H4 (cell line): ENCODE results near the gene ATP13A5. TPM values are rescaled to one million over a fixed set of nuclear protein-coding genes. Genes with fewer than 3 reads are reported as not detected.

Source experiments
- DNase-seq: peaks from one replicate; pipeline ENCODE4 v3.0.0-alpha.2; 2015; ENCODE audit warnings: low spot score
- total RNA-seq: library from RNA; depleted of rRNA; stranded (reverse); fragments of >200 nt; shearing (Covaris generic); gene quantifications from 2 replicates; pipeline ENCODE4 v1.2.3, GENCODE V29; 2014

The ATP13A5 gene
- total RNA-seq, 1 experiment from 2014 or later: 0.48 TPM

DNA sequence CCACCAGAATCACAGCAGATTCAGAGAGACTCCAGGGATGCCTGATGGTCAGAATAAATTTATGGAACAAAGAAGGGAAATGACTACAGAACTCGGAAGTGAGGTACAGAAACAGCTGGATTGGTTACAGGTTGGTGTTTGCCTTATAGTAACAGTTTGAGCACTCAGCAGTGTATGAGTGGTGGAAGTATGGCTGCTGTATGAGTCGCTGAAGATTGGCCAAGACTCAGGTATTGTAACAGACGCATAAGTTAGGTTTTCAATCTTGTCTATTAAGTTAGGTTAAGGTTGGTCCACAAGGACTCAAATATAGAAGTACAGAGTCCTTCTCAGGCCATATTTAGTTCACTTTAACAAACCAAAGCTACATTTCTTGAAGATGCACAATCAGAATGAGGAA is 33.1 kb downstream of the ATP13A5 start:
- no peak for DNase-seq

DNA sequence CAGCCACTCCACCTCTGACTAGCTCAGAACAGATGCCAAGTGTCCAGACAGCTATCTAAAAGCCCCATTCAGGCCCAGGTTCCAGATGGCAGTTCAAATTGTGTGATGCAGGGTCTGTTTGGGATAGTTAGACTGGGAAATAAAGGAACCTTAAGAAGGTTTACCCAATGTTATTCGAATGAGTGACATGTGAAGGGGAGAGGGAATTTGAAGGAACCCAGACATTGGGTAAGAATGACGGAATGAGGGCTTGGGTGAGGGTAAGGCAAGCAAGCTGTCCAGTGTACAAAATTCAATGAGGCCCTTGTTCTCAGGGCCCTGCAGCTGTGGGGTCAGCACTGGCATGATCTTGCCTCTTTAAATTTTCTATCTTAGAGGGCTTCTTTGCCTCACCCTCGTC is 34.1 kb downstream of the ATP13A5 start:
- no peak for DNase-seq

DNA sequence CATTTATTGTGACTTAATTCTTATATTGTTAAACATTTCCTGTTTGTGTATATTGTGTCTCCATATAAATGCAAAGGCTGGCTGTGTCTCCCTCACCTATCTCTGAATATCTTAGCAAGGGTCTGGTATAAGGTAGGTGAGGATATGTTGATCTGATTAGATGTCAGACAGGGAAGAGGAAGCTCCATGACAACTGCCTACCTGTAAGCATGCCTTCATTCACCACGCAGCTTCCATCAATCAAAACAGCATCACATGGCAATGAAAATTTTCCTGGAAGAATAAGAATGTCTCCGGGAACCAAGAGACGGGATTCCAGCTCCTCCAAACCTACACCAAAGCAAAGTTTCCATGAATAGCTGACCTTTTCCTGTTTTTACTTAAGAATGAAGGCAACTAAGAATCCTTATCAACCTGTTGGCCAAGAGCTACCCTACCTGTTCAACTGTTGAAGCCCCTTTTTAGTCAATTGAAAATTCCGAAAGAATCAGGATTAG is 34.8 kb downstream of the ATP13A5 start:
- DNase-seq: no peak

DNA sequence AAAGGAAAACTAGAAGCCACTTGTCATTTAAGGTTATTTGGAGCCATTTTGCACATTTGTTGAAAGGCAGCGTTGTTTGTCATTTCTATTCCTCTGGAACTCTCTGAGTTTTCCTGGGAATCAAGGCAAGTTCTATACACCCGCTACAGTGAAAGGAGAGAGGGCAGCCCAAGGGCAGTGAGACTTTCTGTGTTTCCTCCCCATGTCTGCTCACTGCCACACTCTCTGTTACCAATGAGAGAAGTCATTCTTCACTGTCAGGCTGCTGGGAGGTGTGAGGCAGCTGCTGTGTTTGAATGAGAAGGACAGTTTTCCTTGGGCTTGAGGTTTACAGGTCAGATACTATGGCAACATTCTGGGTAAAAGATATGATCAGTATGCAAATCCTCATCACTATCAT is 36.0 kb downstream of the ATP13A5 start:
- no peak for DNase-seq

DNA sequence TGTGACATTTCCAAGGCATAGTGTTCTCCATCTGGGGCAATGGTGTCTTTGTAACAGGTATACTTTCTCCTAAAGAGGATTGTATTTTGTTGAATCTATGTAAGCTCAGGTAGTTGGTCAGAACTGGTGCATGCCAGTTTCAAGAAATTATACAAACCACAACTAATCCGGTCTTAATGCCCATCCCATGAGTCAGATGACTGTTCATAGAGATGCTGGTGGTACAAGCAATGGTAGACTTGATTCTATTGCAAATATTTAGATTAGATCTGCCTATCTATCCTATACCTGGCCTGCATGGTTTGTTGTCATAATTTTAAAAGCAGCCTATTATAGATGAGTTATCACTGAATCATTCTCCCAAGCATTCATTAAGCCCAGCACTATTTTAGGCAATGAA is 43.5 kb downstream of the ATP13A5 start:
- DNase-seq: peak; percentile 33

DNA sequence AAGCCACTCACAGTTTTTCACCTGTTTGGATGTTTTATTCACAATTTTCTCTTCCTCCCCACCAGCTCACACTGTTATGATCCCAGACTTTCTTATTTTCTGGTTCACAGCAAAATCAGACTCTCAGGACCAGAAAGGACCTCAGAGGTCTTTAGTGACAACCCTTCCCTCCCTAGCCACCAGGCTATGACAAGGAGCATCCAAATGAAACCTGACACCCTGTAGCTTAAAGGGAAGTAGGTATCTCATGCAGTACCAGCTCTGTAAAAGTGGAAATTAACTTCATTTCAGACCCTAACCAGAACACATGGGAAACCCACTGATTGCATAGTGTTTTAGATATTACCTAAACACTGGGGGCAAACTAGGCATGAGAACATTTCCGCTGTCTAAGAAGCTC is 45.3 kb downstream of the ATP13A5 start:
- no peak for DNase-seq

DNA sequence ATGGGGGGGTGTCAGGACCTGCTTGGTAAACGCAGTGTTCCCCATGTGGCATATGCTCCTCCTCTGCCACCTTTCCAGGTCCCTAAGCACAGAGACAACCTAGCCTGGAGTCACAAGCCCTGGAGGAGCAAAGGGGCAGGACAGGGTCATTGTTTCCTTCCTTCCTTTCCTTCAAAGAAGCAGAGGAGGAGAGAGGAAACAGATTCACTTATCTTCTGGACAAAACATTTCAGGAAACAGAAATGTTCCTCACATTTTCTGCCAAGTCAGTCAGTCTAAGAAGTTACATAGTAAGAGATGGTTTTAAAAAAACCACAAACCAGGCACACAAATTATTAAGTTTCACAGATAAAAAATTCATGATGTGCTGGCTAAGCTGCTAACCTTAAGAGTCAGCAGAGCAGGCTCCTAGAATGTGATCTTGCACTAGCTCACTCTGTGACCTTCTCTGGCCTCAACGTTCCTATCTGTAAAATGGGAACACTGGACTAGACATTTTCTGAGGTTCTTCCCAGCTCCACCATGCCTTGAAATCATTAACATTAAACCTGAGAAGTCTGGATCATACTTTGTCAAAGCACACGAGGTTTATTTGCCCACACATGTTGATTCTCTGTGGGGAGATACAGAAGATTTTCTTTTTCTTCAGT is 47.9 kb downstream of the ATP13A5 start:
- DNase-seq: no peak

DNA sequence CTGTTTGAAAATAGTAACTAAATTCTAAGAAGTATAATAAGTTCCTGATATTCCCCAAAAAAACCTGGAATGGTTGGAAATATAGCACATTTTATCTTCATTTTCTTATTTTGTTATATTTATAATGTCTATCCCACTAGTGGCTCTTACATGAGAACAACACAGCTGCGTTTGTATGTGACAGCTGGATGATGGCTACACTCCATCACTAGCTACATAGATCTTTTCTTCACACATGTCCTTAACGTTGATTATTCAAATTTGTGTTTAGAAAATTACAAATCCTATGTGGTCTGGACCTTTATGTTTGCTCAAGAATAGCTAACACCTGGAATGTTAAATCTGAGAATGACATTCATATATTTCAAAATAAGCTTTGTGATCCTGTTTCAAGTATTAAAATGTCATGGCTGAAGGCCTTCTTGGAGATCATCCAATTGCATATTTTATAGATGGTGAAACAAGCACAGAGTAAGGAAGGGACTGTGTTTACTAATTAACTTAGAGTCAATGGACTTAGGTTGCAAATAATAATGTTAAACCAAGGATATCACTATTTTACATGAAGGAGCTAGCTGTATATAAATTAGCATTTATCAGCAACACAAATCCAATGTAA is 60.8 kb downstream of the ATP13A5 start:
- DNase-seq: no peak

DNA sequence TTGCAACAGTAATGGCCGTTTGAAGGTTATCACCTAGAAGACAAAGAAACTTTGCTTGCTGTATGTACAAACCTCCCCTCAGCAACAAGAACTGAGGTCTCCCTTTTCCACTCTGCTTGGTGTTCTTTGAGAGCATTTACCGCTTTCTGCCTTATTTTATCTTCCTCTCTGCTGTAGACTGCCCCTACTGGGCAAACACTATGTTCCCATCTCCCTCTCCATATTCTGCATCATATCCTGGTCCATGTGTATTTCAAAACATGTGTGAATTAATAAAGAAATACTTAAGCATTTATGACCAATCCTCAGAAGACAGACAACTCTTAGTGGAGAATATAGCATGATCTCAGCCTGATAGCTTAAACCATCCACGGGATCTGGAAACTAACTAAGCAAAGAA is 64.4 kb downstream of the ATP13A5 start:
- no peak for DNase-seq

DNA sequence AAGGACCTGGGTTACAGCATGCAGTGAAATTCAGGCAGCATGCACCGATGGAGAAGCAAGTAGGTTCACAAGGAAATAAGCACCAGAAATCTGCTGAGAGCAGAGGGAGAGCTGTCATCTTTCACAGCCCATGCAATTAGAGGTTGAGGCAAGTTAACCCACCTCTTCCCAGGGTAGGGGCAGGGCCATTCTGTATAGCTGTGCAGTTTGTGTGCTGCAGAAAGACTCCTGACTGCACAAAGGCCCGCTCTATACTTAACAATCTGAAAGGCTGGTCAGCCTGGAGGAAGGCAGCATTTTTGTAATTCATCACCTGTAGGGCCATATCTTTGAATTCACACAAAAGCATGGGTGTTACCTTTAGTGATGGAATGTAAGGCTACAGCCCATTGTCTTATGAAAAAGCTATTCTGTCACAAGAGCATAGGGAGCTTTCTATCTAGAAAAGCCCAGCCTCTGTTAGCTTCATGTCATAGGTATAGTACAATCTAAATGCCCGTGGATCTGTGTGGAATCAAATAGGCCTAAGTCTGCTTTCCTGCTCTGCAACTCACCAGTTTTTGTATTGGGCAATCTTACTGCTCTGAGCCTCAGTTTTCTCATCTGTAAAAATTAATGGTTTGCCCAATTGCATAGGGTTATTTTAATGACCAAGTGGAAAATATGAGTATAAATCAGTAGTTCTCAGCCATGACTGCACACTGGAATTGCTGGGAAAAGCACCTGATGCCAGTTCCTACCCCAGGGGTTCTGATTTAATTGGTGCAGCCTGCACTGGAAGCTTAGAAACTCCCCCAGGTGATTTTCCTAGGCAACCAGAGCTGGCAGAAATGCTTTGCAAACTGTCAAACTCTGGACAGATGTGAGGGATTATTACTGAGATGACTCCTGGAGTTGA is 65.2 kb downstream of the ATP13A5 start:
- no peak for DNase-seq

DNA sequence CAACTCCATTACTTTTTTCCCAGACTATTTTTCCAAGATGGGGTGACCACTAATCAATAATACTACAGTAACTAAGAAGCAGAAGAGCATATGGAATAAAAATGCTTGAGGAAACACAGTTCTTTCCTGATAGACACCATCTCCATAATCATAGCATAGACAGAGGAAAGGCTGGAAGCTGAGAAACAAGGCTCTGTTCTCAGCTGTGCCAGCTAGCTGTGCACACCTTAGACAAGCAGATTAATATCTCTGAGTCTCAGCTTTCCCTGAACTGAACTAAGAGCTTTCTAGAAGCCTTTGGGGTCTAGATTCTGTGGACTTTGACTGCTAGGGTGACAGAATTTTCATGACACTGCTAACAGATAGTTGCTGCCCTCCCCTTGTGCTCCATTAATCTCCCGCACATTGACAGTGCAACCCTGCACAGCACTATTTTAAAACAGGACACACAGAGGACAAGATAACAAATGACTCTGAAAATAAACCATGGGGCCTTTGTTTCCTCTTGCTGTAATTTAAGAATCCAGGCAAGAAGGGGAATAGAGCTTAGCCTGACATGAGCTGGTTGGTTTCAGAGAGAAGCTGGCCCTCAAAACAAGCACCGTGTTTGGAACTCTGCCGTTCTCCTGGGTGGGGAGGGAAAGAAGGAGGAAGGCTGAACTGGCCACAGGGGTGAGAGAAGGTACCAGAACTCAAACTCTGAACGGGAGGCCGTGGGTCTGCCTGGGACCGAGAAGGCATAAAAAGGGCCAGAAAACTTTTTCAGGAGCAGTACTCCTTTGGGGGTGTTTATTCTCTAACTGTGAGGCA is 67.4 kb downstream of the ATP13A5 start:
- no peak for DNase-seq

DNA sequence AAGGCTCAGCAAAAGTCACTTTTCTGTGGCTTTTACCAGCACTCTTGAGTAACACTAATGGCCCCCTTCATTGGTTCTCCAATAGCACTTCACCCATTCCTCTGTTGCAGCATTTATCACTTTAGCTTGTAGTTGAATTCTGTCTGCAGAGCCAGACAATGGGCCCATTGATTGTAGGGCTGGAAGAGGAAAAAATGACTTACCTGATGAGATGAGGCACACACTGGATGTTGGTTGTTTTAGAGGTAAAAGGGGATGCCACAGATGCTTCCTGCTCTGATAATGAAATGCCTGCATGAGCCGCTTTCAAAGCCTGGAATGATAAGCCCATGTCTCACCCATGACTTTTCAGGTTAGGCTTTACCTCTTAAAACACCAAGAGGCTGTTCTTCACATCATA is 73.2 kb downstream of the ATP13A5 start:
- DNase-seq: no peak

DNA sequence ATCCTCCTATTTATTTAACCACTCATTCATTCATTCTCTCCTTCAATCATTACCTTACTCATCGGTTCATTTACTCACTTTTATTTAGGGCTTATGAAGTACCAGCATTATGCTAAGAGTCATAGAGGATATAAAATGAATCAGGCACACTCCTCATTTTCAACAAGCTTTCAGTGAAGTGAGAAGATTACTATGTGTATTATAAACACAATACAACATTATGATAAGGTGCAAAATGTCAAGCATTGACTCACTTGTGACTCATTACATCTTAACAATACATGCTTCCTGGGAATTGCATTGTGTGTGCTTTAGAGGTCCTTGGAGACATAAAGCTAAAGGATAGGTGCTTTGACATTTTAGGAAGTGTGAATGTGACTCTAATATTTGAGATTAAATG is 77.1 kb downstream of the ATP13A5 start:
- peak; percentile 17 for DNase-seq

DNA sequence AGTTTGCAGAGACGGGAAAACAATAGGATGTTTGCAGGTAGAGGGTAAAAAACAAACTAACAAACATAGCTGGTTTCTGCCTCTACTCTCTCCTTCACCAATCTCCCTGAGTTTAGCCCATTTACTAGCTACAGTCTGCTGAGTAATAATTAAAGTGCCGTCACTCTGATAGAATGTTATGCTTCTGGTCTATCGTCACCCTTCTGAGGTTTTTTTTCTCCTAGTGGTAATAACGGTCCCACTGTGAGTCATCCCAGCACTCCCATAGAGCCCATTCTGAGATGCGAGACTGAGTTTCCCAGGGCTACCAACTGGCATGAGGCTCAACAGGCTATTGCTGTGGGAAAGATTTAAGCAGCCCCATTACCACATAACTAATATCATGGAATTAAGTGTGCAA is 81.1 kb downstream of the ATP13A5 start:
- DNase-seq: peak; percentile 49

DNA sequence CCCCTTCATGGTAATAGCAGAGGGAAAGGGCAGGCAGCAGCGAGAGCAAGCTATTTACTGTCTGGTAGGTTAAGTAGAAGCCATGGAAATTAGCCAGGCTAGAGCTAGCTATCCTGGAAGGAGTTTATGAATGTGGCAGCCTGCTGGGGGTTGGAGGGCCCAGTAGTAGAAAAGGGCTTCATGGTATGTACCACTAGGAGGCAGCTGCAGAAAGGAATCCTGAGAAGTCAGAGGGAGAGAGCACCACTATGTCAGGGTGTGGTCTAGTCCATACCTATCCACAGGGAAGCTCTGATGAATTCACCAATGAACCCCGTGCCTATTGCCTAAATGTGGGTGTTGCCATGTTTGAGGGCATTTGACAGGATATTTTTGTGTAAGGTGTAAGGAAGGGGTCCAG is 82.6 kb downstream of the ATP13A5 start:
- DNase-seq: no peak

DNA sequence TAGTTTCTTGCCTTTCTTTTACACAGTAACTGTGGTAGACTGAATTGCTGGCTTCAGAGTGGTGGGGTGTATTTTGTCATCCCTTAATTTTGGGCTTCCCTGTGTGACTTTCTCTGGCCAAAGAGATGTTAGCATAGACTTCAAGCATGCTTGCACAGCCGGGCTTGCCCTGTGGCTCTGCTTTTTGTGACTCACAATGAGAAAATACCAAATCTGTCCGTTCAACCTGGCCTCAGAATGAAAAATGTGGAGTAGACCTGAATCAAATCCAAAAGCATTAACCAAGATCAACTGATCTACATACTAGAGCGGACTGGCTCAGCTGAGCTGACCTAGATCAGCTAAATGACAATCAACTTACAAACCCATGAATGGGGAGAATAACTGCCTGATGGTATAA is 86.2 kb downstream of the ATP13A5 start:
- no peak for DNase-seq

DNA sequence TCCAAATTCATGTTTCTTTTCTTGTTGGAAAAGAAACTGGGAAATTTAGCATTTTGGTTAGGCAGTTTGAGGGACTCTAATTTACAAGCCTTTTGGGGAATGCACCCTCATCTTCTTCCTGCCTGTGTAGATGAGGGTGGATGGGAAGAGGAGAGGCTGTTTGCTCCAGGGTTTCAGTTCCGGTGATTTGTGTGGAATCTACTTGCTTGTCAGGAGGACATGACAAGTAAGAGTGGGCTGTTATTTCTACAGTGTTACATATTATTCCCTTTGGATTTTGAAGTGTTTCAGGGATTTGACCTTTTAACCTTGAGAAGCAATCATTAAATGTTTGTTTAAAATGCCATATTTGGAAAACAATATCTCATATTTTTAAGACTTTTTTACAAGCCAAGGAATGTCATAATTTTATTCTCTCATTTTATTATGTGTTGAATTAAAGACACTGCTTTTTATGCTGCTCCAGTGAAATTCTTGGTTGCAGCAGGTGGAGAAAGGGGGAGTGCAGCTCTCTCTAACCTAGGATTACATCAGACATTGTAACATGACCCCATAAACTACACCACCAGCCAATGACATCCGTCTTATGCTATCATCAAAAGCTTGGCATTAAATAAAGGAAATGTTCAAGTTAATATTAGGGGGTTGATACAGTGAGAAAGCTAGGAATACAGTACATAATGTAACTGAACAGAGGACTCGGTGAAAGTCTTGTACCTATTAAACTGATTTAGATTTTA is 107.3 kb downstream of the ATP13A5 start:
- DNase-seq: no peak

DNA sequence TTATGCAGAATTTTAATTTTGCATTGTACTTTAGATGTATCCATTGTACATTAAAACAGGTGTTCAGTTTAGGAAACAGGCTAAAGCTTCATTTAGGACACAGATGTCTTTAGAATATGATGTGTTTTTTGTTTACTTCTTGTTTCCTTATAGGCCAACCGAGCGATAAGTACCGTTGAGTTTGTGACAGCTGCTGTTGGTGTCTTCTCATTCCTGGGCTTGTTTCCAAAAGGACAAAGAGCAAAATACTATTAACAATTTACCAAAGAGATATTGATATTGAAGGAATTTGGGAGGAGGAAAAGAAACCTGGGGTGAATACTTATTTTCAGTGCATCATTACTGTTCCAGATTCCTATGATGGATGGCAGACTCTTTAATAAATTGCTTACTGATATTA is 108.1 kb downstream of the ATP13A5 start:
- no peak for DNase-seq

DNA sequence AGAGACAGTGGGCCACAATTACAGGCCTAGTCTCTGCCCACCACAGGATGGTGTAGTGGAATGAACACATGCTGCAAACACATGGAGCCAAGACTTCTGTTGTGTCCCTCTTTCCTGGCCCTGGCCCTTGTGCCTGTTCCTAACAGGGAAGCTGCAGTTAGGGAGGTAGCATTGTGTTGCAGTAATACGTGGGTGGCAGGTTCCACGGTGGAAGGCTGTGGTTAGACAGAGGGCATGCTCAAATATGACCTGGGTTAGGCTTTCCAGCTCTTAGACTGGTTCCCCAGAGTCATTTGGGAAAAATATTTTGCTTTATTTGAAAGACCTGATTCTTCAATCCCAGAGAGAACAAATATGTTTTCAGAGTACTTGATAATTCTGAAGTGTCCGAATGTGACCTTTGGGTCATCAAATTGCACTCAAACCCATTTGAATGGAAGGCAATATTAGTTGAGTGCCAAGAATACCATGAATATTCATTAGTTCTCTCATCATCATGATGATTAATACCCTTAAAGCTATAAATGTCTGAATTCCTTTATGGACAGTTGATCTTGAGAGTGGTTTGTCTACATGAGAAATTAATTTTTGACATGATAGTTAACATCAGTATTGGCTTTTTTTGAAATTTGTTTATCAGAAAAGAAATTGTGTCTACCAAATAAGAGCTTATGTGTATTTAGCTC is 109.1 kb downstream of the ATP13A5 start:
- no peak for DNase-seq

DNA sequence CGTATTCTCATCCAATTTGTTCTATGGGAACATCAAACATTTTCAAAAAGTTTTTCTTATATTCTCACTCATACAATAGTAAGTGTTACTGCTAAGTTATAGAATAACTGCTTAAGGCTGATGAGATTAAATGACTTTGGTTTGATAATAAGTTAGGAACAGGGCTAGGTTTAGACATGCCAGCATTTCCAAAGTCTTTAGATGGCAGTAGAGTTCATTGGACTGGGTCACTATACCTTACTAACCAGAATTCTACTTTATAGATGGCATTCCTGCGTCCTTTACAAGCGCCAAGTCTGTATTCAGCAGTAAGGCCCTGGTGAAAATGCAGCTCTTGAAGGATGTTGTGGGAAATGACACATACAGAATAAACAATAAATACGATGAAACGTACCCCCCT is 115.8 kb downstream of the ATP13A5 start:
- no peak for DNase-seq

DNA sequence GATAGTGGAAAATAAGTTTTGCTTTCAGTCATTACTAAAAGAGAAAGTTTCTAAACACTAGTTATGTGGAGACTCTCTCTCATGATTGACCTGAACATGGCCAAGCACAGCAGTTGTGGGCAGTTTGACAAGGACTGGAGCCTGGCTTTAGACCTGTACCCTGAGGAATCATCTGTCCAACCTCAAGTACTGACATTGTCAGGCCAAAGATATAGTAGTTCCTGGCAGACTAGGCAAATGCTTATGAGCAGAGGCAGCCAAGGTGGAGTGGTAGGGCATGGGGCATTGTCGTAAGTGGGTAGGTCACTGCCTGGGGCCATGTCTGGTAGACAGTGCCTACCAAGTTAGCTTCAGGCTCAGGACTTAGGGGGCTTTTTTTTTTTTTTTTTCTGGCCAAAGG is 116.6 kb downstream of the ATP13A5 start:
- no peak for DNase-seq
